IMR-90 (cell line): ENCODE results near the gene ITIH4. TPM values are rescaled to one million over a fixed set of nuclear protein-coding genes. Genes with fewer than 3 reads are reported as not detected.
A peak's percentile ranks its signal among the peaks of the same experiment; 100 is the strongest.

Source experiments
- ATAC-seq: fragments of 200-7000 bp; cut with Tn5 transposase; 2 replicates; pipeline ENCODE4 v1.9.1; 2020; ENCODE audit warnings: low read depth, mild to moderate bottlenecking, moderate library complexity
- BruUV-seq: library from RNA; stranded (reverse); fragments of 400-500 nt; replicated peaks from 2 replicates; lab custom pipeline; 2021; lab: Mats Ljungman, UMichigan
- CTCF ChIA-PET: fragments of 300-600 bp; formaldehyde crosslinking; extraction: SDS; loops from one replicate; lab custom pipeline; 2021; ENCODE audit warnings: antibody characterized with exemption; lab: Yijun Ruan, JAX
- POLR2A ChIA-PET: fragments of 300-600 bp; sonication (Branson Sonifier 250); formaldehyde crosslinking; loops from one replicate; lab custom pipeline; 2022; ENCODE audit warnings: antibody characterized with exemption; ENCODE audit not compliant: unreplicated experiment; lab: Charles Lee
- DNase-seq: peaks from one replicate; pipeline ENCODE4 v3.0.0; 2013
- H2AFZ ChIP-seq: replicated peaks from 2 replicates; pipeline ENCODE3; 2013; ENCODE audit warnings: low read length, mild to moderate bottlenecking; ENCODE audit not compliant: poor library complexity
- H2AK5ac ChIP-seq: 2 replicates; pipeline ENCODE4 v1.6.1; 2013; ENCODE audit warnings: low read depth, low read length, inconsistent platforms
- H2AK9ac ChIP-seq: replicated peaks from 2 replicates; pipeline ENCODE3; 2013; ENCODE audit warnings: mild to moderate bottlenecking, low read depth, low read length, moderate library complexity; ENCODE audit not compliant: poor library complexity
- H2BK120ac ChIP-seq: 2 replicates; pipeline ENCODE4 v1.6.1; 2013; ENCODE audit warnings: low read depth, low read length, inconsistent platforms
- H2BK15ac ChIP-seq: 3 replicates; pipeline ENCODE4 v1.6.1; 2013; ENCODE audit warnings: low read depth, low read length, inconsistent platforms
- H2BK20ac ChIP-seq: 2 replicates; pipeline ENCODE4 v1.6.1; 2013; ENCODE audit warnings: low read depth, mild to moderate bottlenecking, inconsistent platforms, low read length, moderate library complexity
- H2BK5ac ChIP-seq: 2 replicates; pipeline ENCODE4 v1.6.1; 2013; ENCODE audit warnings: mild to moderate bottlenecking, low read depth, low read length, inconsistent platforms; ENCODE audit not compliant: poor library complexity, severe bottlenecking
- H3K14ac ChIP-seq: replicated peaks from 2 replicates; pipeline ENCODE4 v1.6.1; 2013; ENCODE audit warnings: low read depth, low read length, inconsistent platforms
- H3K18ac ChIP-seq: 2 replicates; pipeline ENCODE4 v1.6.1; 2013; ENCODE audit warnings: low read depth, low read length, control low read depth
- H3K23ac ChIP-seq: 2 replicates; pipeline ENCODE4 v1.6.1; 2013; ENCODE audit warnings: low read depth, low read length, inconsistent platforms
- H3K27ac ChIP-seq: 2 replicates; pipeline ENCODE4 v1.5.1; 2013; ENCODE audit warnings: mild to moderate bottlenecking, control low read depth, low read length; ENCODE audit not compliant: insufficient read depth
- H3K27me3 ChIP-seq: 2 replicates; pipeline ENCODE4 v1.6.1; 2013; ENCODE audit warnings: low read length; ENCODE audit not compliant: control insufficient read depth, insufficient read depth
- H3K36me3 ChIP-seq: 2 replicates; pipeline ENCODE4 v1.6.1; 2013; ENCODE audit warnings: low read length, mixed read lengths; ENCODE audit not compliant: control insufficient read depth, insufficient read depth
- H3K4ac ChIP-seq: 2 replicates; pipeline ENCODE4 v1.6.1; 2013; ENCODE audit warnings: low read depth, low read length, inconsistent platforms
- H3K4me1 ChIP-seq: 2 replicates; pipeline ENCODE4 v1.6.1; 2013; ENCODE audit warnings: low read length, mixed read lengths; ENCODE audit not compliant: control insufficient read depth, insufficient read depth
- H3K4me2 ChIP-seq: 2 replicates; pipeline ENCODE4 v1.6.1; 2013; ENCODE audit warnings: low read depth, mild to moderate bottlenecking, control low read depth, low read length, moderate library complexity
- H3K4me3 ChIP-seq: 2 replicates; pipeline ENCODE4 v1.5.1; 2013; ENCODE audit warnings: low read depth, mild to moderate bottlenecking, control low read depth, low read length, moderate library complexity; ENCODE audit not compliant: insufficient read depth
- H3K56ac ChIP-seq: 2 replicates; pipeline ENCODE4 v1.6.1; 2013; ENCODE audit warnings: low read length, inconsistent platforms; ENCODE audit not compliant: insufficient read depth; ENCODE audit errors: extremely low read depth
- H3K79me1 ChIP-seq, 2 experiments: 2 replicates each; pipeline ENCODE4 v1.6.1; 2013; ENCODE audit warnings: low read length in 2 of 2, inconsistent platforms in 1 of 2, low read depth in 1 of 2
- H3K9ac ChIP-seq: 2 replicates; pipeline ENCODE4 v1.6.1; 2013; ENCODE audit warnings: low read depth, low read length, control low read depth
- H3K9me1 ChIP-seq: 2 replicates; pipeline ENCODE4 v1.6.1; 2013; ENCODE audit warnings: low read length, inconsistent platforms; ENCODE audit not compliant: insufficient read depth
- H3K9me3 ChIP-seq: 2 replicates; pipeline ENCODE4 v1.6.1; 2013; ENCODE audit warnings: low read length; ENCODE audit not compliant: control insufficient read depth, insufficient read depth
- H4K20me1 ChIP-seq: 2 replicates; pipeline ENCODE4 v1.6.1; 2013; ENCODE audit warnings: low read length, inconsistent platforms; ENCODE audit not compliant: insufficient read depth
- H4K5ac ChIP-seq: 2 replicates; pipeline ENCODE4 v1.6.1; 2013; ENCODE audit warnings: mild to moderate bottlenecking, low read depth, low read length, control low read depth
- H4K8ac ChIP-seq, 2 experiments: 2 replicates each; pipeline ENCODE4 v1.6.1; 2013; ENCODE audit warnings: low read depth in 2 of 2, low read length in 2 of 2, control low read depth in 1 of 2, inconsistent platforms in 1 of 2
- H4K91ac ChIP-seq: 2 replicates; pipeline ENCODE4 v1.6.1; 2013; ENCODE audit warnings: low read depth, low read length, inconsistent platforms; ENCODE audit not compliant: insufficient read depth
- BHLHE40 ChIP-seq: fragments of 150-350 bp; IDR thresholded peaks from 2 replicates; pipeline ENCODE4 v1.6.1; 2016; ENCODE audit warnings: mild to moderate bottlenecking, low read depth, low read length
- CTCF ChIP-seq: conservative IDR thresholded peaks from 2 replicates; pipeline ENCODE4 v1.5.1; 2012; ENCODE audit warnings: mild to moderate bottlenecking, low read depth, low read length, improper control_type of control experiment
- POLR2A ChIP-seq: IDR thresholded peaks from 2 replicates; pipeline ENCODE4 v1.6.1; 2012; ENCODE audit warnings: mild to moderate bottlenecking, low read depth, low read length
- RCOR1 ChIP-seq: IDR thresholded peaks from 2 replicates; pipeline ENCODE4 v1.6.1; 2012; ENCODE audit warnings: mild to moderate bottlenecking, low read length, improper control_type of control experiment; ENCODE audit not compliant: insufficient replicate concordance
- WGBS, 2 experiments: methylation state at CpG; one replicate each; pipeline versions ENCODE4 v1.1.5 to v1.1.7; 2013; ENCODE audit warnings: missing lambda C conversion rate in 2 of 2; ENCODE audit not compliant: insufficient read length in 1 of 2; ENCODE audit errors: extremely low coverage in 2 of 2; 5-methylcytosine and 5-hydroxymethylcytosine counted together
- dilution Hi-C: fragments of 300-500 bp; cut with HindIII; formaldehyde crosslinking; loops from one replicate; pipeline ENCODE4 v1.14.3; 2018; ENCODE audit warnings: low sequenced_read_pairs; ENCODE audit not compliant: unreplicated experiment
- in situ Hi-C: fragments of 300-500 bp; cut with MboI; formaldehyde crosslinking; loops from 3 replicates; pipeline ENCODE4 v1.14.3; 2019; ENCODE audit warnings: low sequenced_read_pairs, inconsistent platforms, mixed read lengths
- intact Hi-C: fragments of 100-400 bp; cut with micrococcal nuclease; formaldehyde crosslinking; loops from 2 replicates; pipeline ENCODE4 v1.10.0; 2022
- polyA plus RNA-seq, 3 experiments: library from polyadenylated mRNA; depleted of rRNA; stranded (reverse); fragments of >200 nt; gene quantifications; 2 replicates each; pipeline ENCODE4 v1.2.3, GENCODE V29; 2012; ENCODE audit warnings: low replicate concordance in 1 of 3
- total RNA-seq: library from RNA; depleted of rRNA; stranded (reverse); fragments of >200 nt; gene quantifications from 2 replicates; pipeline ENCODE4 v1.2.3, GENCODE V29; 2012

ITIH4 gene
- total and polyA plus RNA-seq, 2 of the 4 experiments (the other 2 are of a cell fraction): 0.26 to 0.36 TPM

DNA sequence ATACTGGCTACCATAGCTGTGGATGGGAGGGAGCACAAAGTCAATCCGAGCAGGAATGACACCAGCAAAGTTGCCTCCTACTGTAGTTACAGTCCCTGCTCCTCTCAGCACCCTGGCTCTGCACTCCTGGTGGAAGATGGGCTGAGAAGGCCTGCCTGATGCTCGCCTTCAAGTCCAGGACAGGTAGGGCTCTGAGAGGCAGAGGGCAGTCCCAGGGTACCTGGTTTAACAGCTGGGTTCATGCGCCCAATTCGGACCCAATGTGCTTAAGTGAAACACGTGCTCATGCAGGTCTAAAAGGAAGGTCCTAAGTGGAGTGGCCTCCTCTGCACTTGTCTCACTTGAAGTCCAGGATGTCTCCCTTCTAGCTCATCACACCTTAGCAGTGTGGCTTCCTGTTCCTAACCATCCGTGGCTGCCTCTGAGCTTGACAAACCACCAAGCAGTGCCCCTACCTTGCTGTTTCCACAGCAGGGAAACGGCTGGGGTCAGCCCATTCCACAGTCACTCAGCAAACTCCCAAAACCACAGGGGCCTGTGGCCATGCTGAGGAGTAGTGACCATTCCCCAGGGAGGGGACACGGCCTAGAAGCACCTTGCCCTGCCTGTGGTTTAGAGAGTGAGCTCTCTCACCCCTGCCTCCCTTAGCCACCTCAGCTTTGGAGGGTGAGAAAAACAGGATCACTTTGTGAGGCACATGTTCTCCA lies 8.2 kb upstream of the ITIH4 start:
- no peak overlapping the region for H2BK20ac ChIP-seq
- CTCF ChIA-PET: no interaction called here
- H2AK9ac ChIP-seq: no peak overlapping the region
- dilution Hi-C loops (no loop called here), in situ Hi-C loops (no loop called here), intact Hi-C loops (no loop called here)
- TF ChIP-seq BHLHE40 (no peak), RCOR1 (no peak), POLR2A (no peak), CTCF (no peak)
- H2AK5ac ChIP-seq: no peak overlapping the region
- no peak overlapping the region for H2AFZ ChIP-seq
- H3K4me2 ChIP-seq: no peak overlapping the region
- no peak overlapping the region for H3K27ac ChIP-seq
- peaks cover 16% of the 10 kb centered on the region; the same call in 1 of the 2 replicates for H3K9me1 ChIP-seq
- WGBS, 2 experiments: 94% methylated on average over 3 of the region's 8 CpGs; no CpG with 5 or more reads in 1 of the 2 experiments
- H3K14ac ChIP-seq: no peak overlapping the region
- no peak overlapping the region for H4K5ac ChIP-seq
- H3K36me3 ChIP-seq: peaks cover 17% of the 10 kb centered on the region; the same call in 1 of the 2 replicates
- H4K91ac ChIP-seq: no peak overlapping the region
- H2BK15ac ChIP-seq: no peak overlapping the region
- peaks cover 13% of the 10 kb centered on the region; the same call in 1 of the 2 replicates for H3K4me1 ChIP-seq
- no peaks in the 10 kb centered on the region; the same call in 1 of the 2 replicates for H4K20me1 ChIP-seq
- no peak overlapping the region for H3K56ac ChIP-seq
- POLR2A ChIA-PET: interaction anchor here (0.6 kb wide), 1 partner anchor 58 kb away, joined by 4 read pairs; no protein-coding TSS in a partner anchor
- H3K9me3 ChIP-seq: no peaks in the 10 kb centered on the region
- H3K9ac ChIP-seq: no peak overlapping the region
- no peak for ATAC-seq
- no peak overlapping the region for H3K4me3 ChIP-seq
- H3K23ac ChIP-seq: no peak overlapping the region
- TSS peak; percentile 49 for BruUV-seq
- no peaks in the 10 kb centered on the region for H3K79me1 ChIP-seq
- H3K18ac ChIP-seq: no peak overlapping the region
- no peak overlapping the region for H2BK5ac ChIP-seq
- no peak overlapping the region for H4K8ac ChIP-seq
- no peak for DNase-seq
- H2BK120ac ChIP-seq: no peak overlapping the region
- no peak overlapping the region for H3K4ac ChIP-seq
- H3K27me3 ChIP-seq: no peaks in the 10 kb centered on the region
